Kidney epithelial cell (primary cell): ENCODE data around the gene TMTC1. TPM values are rescaled to one million over a fixed set of nuclear protein-coding genes. Genes with fewer than 3 reads are reported as not detected.

Experiments
- DNase-seq: peaks from one replicate; pipeline ENCODE4 v3.0.0-alpha.2; 2010; ENCODE audit warnings: low read depth
- H3K27me3 ChIP-seq: 2 replicates; pipeline ENCODE4 v1.6.0; 2011; ENCODE audit warnings: low read length; ENCODE audit not compliant: control insufficient read depth, insufficient read depth
- H3K36me3 ChIP-seq: 2 replicates; pipeline ENCODE4 v1.5.1; 2011; ENCODE audit warnings: low read length; ENCODE audit not compliant: control insufficient read depth, insufficient read depth
- H3K4me3 ChIP-seq: 2 replicates; pipeline ENCODE4 v1.5.1; 2011; ENCODE audit warnings: low read depth, mild to moderate bottlenecking, control low read depth, low read length
- total RNA-seq: library from RNA; depleted of rRNA; stranded (reverse); fragments of >200 nt; gene quantifications from 2 replicates; pipeline ENCODE4 v1.2.3, GENCODE V29; 2015
- TF ChIP-seq, protein P1 (sequence below): IDR thresholded peaks from 2 replicates; pipeline ENCODE4 v1.5.1; 2011; ENCODE audit warnings: mild to moderate bottlenecking, moderate library complexity, low read length, control low read depth, inconsistent platforms; ENCODE audit not compliant: insufficient read depth, poor library complexity, severe bottlenecking

Gene TMTC1
- total RNA-seq, 1 donor from 2014 or later = 1.6 TPM

DNA sequence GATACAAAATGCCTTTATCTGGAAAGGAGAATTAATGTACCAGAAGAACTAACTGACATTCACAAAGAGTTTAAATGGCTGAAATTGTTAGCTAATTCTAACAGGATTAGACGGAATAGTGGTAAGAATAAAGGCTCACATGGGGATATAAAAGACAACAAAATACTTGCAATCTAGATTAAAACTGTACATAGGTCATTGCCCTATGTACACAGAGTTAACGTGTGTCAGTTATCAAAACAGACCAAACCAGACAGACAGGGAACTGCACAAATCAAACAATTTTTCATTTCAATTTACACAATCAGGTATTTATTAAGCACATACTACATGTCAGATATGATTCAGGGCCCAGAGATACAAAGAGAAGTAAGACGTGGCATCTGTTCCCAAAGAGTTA lies 12.6 kb downstream of the TMTC1 start:
- H3K4me3 ChIP-seq = no peak overlapping the region
- TF ChIP-seq, protein P1, sequence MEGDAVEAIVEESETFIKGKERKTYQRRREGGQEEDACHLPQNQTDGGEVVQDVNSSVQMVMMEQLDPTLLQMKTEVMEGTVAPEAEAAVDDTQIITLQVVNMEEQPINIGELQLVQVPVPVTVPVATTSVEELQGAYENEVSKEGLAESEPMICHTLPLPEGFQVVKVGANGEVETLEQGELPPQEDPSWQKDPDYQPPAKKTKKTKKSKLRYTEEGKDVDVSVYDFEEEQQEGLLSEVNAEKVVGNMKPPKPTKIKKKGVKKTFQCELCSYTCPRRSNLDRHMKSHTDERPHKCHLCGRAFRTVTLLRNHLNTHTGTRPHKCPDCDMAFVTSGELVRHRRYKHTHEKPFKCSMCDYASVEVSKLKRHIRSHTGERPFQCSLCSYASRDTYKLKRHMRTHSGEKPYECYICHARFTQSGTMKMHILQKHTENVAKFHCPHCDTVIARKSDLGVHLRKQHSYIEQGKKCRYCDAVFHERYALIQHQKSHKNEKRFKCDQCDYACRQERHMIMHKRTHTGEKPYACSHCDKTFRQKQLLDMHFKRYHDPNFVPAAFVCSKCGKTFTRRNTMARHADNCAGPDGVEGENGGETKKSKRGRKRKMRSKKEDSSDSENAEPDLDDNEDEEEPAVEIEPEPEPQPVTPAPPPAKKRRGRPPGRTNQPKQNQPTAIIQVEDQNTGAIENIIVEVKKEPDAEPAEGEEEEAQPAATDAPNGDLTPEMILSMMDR = no peak

DNA sequence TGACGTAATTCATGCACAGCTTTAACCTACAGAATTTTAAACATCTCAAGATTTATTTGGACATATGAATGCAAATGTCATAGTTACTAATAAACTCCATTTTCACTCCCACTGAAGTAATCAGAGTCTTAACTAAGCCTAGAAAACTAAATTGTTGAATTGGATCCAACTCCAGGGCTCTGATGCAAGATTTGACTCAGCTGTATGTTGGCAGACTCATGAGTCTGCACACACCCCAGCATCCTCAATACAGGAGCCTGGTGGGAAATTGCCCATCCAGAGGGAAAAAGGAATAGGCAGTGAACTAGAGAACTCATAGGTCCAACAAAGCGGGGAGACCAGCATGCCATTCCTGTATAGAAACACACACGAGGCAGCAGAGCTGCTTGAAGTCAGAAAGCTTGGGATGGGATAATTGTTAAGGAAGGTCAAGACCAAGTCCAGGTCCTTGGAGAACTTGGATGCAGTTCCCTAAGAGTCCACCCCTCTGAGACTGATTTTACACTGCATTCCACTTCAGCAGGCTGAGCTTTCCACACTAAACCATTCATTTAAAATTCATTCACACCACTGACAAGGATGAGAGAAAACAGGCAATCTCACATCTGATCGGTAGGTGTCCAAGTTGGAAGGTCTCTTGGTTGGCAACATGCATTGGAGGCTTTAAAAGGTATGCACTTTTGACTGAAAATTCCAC lies 14.4 kb downstream of the TMTC1 start:
- DNase-seq = no peak
- TF ChIP-seq, protein P1 = no peak
- Histone ChIP-seq H3K4me3 (no peak overlapping the region), H3K27me3 (no peaks in the 10 kb centered on the region), H3K36me3 (no peaks in the 10 kb centered on the region)

More for the DNA sequence above, 12.6 kb downstream of the TMTC1 start:
- Histone ChIP-seq H3K27me3 (no peaks in the 10 kb centered on the region), H3K36me3 (no peaks in the 10 kb centered on the region)
- DNase-seq = no peak

DNA sequence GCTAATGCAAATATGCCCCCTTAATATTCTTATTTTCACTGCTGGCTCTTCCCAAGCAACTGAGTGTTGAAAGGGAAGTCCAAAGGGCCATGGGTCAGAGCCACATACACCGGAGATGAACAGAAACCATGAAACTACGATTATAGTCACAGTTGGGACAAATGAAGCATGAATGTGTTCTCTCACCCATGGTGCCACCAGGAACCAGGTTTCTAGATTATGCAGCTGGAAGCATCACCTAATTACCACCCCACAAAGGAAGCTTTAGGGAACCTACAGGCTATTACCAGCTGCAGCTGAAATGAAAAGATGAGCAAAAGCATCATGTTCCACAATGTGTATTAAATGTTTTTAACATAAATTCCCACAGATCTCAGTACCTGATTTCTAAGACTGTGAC lies 15.4 kb downstream of the TMTC1 start:
- no peaks in the 10 kb centered on the region for H3K27me3 ChIP-seq
- no peak for DNase-seq
- H3K4me3 ChIP-seq = no peak overlapping the region
- H3K36me3 ChIP-seq = no peaks in the 10 kb centered on the region
- TF ChIP-seq, protein P1 = no peak

DNA sequence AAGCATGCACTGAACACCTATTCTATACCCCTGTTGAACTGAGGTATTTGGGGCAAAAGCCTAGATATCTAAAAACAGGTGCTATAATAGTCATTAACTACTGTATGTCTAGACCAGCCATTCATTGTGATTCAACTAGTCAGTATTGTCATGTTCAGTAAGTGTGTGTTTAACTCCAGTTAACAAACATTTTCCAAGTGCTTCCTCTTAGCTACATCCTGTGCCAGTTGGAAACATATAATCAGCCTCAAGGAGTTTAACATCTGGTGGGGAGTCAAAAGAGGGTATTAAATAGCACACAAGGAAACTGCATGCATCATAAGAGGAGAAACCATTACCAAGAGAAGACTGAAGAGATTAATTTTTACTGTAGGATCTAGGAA lies 20.4 kb downstream of the TMTC1 start:
- no peak for DNase-seq
- Histone ChIP-seq H3K4me3 (no peak overlapping the region), H3K27me3 (no peaks in the 10 kb centered on the region), H3K36me3 (no peaks in the 10 kb centered on the region)
- TF ChIP-seq, protein P1 = no peak

DNA sequence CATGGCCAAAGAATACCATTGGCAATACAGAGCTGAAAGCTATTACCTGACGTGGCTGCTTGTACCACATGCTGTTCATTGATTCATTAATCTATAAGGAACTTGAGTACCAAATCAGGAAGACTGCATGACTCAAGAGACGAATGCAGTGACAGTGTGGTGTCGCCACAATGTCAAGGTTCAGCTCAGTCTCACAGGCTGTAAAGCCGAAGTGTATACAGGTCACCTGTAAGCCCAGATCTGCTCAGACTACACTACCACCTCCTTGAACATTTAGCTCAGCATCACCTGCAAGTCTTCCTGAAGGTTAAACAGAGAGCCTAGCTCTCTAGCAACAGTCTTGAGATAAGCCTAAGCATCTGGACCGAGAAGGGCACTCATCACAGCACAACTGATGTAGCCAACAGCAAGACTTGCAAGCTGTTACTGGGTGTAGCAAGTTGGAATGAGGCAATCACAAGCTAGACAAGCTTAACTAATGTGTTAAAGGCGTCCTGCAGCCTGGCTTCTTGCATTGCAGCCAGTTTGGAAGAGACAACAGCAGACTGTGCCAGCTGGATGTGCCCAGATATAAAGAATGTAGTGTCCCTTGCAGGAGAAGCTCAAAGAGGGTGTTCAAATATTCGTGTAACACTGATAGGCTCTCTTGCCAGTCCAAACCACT lies 21.0 kb downstream of the TMTC1 start:
- H3K4me3 ChIP-seq = no peak overlapping the region
- no peaks in the 10 kb centered on the region for H3K27me3 ChIP-seq
- no peaks in the 10 kb centered on the region for H3K36me3 ChIP-seq
- no peak for DNase-seq
- TF ChIP-seq, protein P1 = no peak
